GM18867 (cell line): Measurements from ENCODE around the gene IL19.
"Not testable (repeated sequence)": the region's sequence is repeated elsewhere in the genome, so short reads cannot be mapped to it uniquely, and the experiment has no call there.

Experiments used
- ATAC-seq: cut with Tn5 transposase; IDR thresholded peaks from one replicate; pipeline ENCODE4 v1.9.1; 2021; ENCODE audit warnings: mild to moderate bottlenecking, moderate library complexity; ENCODE audit not compliant: unreplicated experiment

IL19 gene

GRCh38 chr1:206772243-206772937 is 1.8 kb downstream of the IL19 start, which contains the start of gene IL10:
Gene IL10 (minus strand): TSS chr1:206772494. CDS start chr1:206772435, 59 bp downstream.
- no peak for ATAC-seq

GRCh38 chr1:206774093-206774492 is 3.5 kb downstream of the IL19 start:
- no peak for ATAC-seq

- no peak for ATAC-seq
These were observed 5.7 kb downstream of the IL19 start for GRCh38 chr1:206776229-206776628.

GRCh38 chr1:206778031-206778430 is 7.5 kb downstream of the IL19 start:
- ATAC-seq, result no peak

- ATAC-seq, result not testable (repeated sequence)
These were observed 8.3 kb downstream of the IL19 start for GRCh38 chr1:206778911-206779310.

- no peak for ATAC-seq
These were observed 9.1 kb downstream of the IL19 start for GRCh38 chr1:206779638-206780037.

- peak; percentile 51 for ATAC-seq
These were observed 11.9 kb downstream of the IL19 start for GRCh38 chr1:206782448-206782847.

GRCh38 chr1:206783506-206783905 is 12.9 kb downstream of the IL19 start:
- no peak for ATAC-seq

- peak; percentile 69 for ATAC-seq
These were observed 13.9 kb downstream of the IL19 start for GRCh38 chr1:206784471-206784903.

GRCh38 chr1:206785182-206785765 is 14.7 kb downstream of the IL19 start:
- ATAC-seq, result no peak

- ATAC-seq, result peak; percentile 30
These were observed 15.8 kb downstream of the IL19 start for GRCh38 chr1:206786212-206786886.

GRCh38 chr1:206787891-206788290 is 17.3 kb downstream of the IL19 start:
- ATAC-seq, result no peak

GRCh38 chr1:206788487-206789050 is 18.0 kb downstream of the IL19 start:
- ATAC-seq, result no peak

- peak; percentile 25 for ATAC-seq
These were observed 20.1 kb downstream of the IL19 start for GRCh38 chr1:206790502-206791250.

- peak; percentile 49 for ATAC-seq
These were observed 22.5 kb downstream of the IL19 start for GRCh38 chr1:206792939-206793607.

GRCh38 chr1:206793620-206794019 is 23.0 kb downstream of the IL19 start:
- no peak for ATAC-seq

GRCh38 chr1:206794294-206794908 is 23.8 kb downstream of the IL19 start:
- no peak for ATAC-seq

GRCh38 chr1:206796116-206796515 is 25.5 kb downstream of the IL19 start:
- no peak for ATAC-seq

- ATAC-seq, result no peak
These were observed 26.4 kb downstream of the IL19 start for GRCh38 chr1:206796981-206797402.
